ENCODE measurements around the gene GPR39.

Gene GPR39

DNA sequence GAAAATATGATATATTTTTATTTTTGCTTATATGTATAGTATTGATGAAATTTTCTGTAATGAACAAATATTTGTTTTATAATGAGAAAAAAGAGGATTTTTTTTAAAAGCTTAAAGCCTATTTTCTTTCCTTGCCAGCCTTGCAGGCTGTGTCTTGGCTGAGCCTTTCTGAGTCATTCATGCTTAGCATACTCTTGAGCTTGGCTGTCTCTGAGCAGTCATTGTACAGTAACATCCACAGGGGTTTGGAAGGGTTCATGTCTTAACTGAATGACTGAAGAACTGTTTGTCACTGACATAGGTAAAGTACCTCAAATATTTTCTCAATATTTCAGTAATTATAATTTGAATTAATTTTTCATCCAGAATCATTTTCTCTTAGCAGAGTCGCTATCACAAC lies 49.3 kb downstream of the GPR39 start:
- no peaks in the 10 kb centered on the region for H3K4me1 ChIP-seq
- no peaks in the 10 kb centered on the region for H3K36me3 ChIP-seq
- H3K9me3 ChIP-seq: peaks cover 5 to 26% (median 21%) of the 10 kb centered on the region in 3 donors
- intact Hi-C loops (cut with DNase I; ENCODE audit: low total_unique reads): no loop called here
- H3K27ac ChIP-seq: no peak overlapping the region
- TF ChIP-seq, protein P1, sequence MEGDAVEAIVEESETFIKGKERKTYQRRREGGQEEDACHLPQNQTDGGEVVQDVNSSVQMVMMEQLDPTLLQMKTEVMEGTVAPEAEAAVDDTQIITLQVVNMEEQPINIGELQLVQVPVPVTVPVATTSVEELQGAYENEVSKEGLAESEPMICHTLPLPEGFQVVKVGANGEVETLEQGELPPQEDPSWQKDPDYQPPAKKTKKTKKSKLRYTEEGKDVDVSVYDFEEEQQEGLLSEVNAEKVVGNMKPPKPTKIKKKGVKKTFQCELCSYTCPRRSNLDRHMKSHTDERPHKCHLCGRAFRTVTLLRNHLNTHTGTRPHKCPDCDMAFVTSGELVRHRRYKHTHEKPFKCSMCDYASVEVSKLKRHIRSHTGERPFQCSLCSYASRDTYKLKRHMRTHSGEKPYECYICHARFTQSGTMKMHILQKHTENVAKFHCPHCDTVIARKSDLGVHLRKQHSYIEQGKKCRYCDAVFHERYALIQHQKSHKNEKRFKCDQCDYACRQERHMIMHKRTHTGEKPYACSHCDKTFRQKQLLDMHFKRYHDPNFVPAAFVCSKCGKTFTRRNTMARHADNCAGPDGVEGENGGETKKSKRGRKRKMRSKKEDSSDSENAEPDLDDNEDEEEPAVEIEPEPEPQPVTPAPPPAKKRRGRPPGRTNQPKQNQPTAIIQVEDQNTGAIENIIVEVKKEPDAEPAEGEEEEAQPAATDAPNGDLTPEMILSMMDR (IDR thresholded peaks at IDR 0.05): no peak
- DNase-seq: no peak
- H3K27me3 ChIP-seq: no peaks in the 10 kb centered on the region
- no peak overlapping the region for H3K4me3 ChIP-seq

GRCh38 chr2:132466428-132467028 lies 49.9 kb downstream of the GPR39 start:
- DNase-seq: no peak
- peaks cover 5 to 26% (median 21%) of the 10 kb centered on the region in 3 donors for H3K9me3 ChIP-seq
- no peaks in the 10 kb centered on the region for H3K4me1 ChIP-seq
- H3K27ac ChIP-seq: no peak overlapping the region
- no peaks in the 10 kb centered on the region for H3K27me3 ChIP-seq
- no peaks in the 10 kb centered on the region for H3K36me3 ChIP-seq
- TF ChIP-seq, protein P1 (IDR thresholded peaks at IDR 0.05): no peak
- no peak overlapping the region for H3K4me3 ChIP-seq
- intact Hi-C loops (cut with DNase I; ENCODE audit: low total_unique reads): no loop called here

DNA sequence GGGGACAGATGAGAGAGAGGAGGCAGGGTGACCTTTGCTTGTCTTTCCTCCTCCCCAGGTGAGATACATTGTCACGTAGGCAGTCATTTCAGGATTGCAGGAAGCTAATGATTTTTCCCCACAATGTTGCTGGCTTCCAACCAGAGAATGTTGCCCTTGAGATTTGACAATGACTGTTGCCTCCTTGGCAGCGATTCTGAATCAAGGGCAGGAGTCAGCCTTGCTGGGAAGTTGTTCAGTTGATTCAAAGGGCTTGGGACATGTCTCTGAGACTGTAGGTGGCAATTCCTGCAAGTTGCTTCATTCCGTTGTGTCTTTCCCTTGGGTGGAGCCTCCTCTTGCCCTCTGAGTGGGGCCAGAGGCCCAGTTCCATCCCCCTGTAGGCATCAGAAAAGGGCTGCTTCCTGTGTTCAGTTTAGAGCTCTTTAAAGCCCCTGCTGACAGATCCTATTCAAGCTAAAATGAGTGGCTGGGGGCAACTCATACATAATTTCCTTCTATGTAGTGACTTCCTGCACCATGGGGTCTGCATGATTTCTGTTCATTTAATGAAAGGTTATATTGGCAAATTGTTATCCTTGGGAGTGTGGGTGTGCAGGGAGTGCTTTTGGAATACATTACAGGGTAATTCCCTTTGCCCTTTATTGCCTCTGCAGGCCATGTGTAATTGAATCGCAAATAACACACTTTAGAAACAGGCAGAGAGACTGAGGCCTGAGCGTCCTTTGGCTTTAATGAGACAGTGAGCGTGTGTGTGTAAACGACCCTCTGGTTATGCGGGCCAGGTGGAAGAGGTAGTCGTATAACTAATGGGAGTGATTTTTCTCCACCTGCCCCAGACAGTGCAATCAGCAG lies 52.4 kb downstream of the GPR39 start:
- H3K9me3 ChIP-seq: peaks cover 5 to 26% (median 21%) of the 10 kb centered on the region in 3 donors
- no peaks in the 10 kb centered on the region for H3K27me3 ChIP-seq
- no peak overlapping the region for H3K4me3 ChIP-seq
- no peaks in the 10 kb centered on the region for H3K36me3 ChIP-seq
- TF ChIP-seq, protein P1 (IDR thresholded peaks at IDR 0.05): no peak
- no peaks in the 10 kb centered on the region for H3K4me1 ChIP-seq
- DNase-seq: no peak
- intact Hi-C loops (cut with DNase I; ENCODE audit: low total_unique reads): no loop called here
- no peak overlapping the region for H3K27ac ChIP-seq

DNA sequence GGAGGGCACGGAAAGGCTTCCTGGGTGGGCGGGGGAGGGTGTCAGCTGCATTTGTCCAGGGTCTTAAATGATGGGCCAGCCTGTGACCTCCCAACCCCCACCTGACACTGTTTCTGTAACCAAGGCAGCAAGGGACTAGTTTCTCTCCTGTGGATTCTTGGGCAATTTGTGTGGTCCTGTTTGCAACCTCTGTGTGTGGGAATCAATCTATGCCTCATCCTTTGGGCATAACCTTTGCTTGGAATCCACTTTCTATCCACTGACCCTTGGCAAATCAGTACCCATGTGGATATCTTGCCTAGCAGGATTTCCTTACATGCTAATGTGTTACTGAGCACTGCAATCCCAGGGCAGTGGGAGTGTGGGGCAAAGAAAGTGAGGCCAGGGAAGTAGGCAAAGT lies 54.1 kb downstream of the GPR39 start:
- no peak overlapping the region for H3K27ac ChIP-seq
- no peak for DNase-seq
- no peaks in the 10 kb centered on the region for H3K27me3 ChIP-seq
- H3K36me3 ChIP-seq: no peaks in the 10 kb centered on the region
- H3K4me1 ChIP-seq: no peaks in the 10 kb centered on the region
- H3K9me3 ChIP-seq: peaks cover 5 to 26% (median 16%) of the 10 kb centered on the region in 3 donors
- no peak overlapping the region for H3K4me3 ChIP-seq
- TF ChIP-seq, protein P1 (IDR thresholded peaks at IDR 0.05): no peak
- intact Hi-C loops (cut with DNase I; ENCODE audit: low total_unique reads): no loop called here

DNA sequence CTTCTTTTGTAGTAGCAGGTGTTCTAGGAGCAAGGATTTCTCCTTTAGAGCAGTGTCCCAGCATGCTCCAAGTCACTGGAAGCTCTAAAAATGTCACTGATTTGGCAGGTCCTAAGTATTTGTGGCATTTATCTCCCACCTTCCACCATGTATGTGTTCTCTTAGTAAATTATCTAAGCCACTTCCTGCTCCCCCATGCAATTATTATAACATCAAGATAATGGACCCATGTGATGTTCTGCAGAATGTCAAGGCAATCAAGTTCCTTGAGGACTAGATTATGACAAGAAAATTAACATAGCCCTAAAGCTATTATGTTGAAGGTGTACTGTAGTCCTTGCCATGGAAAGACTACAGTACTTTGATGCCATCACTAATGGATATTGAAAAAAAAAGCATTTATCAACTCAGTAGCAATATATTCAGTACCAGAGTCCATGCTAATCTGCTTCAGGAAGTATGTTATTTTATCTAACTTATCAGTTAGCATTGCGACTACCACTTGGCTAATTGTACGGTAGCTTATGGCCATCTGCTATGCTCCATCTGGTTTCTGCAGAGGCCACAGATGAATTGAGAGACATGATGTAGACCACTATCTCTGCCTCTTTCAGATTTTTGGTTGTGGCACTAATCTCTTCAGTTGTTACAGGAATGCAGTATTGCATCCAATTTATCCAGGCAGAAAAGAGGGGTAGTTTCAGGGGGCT lies 56.7 kb downstream of the GPR39 start:
- H3K9me3 ChIP-seq: peaks cover 0 to 4% (median 0%) of the 10 kb centered on the region in 3 donors
- no peak for DNase-seq
- no peaks in the 10 kb centered on the region for H3K27me3 ChIP-seq
- TF ChIP-seq, protein P1 (IDR thresholded peaks at IDR 0.05): no peak
- H3K36me3 ChIP-seq: no peaks in the 10 kb centered on the region
- intact Hi-C loops (cut with DNase I; ENCODE audit: low total_unique reads): no loop called here
- H3K4me1 ChIP-seq: no peaks in the 10 kb centered on the region
- H3K4me3 ChIP-seq: no peak overlapping the region
- no peak overlapping the region for H3K27ac ChIP-seq

All from tibial artery (tissue), 4 donors.